Fibroblast of lung (primary cell): Measurements from ENCODE around the gene SH3TC2.

Experiments used
- CTCF ChIP-seq, 2 donors: IDR thresholded peaks in 1 of 2; conservative IDR thresholded peaks in 1 of 2; 1 replicate in 1 of 2; 2 replicates in 1 of 2; pipeline ENCODE4 v1.5.1; 2011 to 2012; ENCODE audit warnings: low read length in 2 of 2, control low read depth in 1 of 2, inconsistent platforms in 1 of 2, low read depth in 1 of 2, mild to moderate bottlenecking in 1 of 2
- EZH2 ChIP-seq: IDR thresholded peaks from 2 replicates; pipeline ENCODE4 v1.5.1; 2012; ENCODE audit warnings: low read length, control low read depth, mild to moderate bottlenecking; ENCODE audit errors: missing control alignments

GRCh38 chr5:149018909-149019443 is 43.9 kb downstream of the SH3TC2 start:
- TF ChIP-seq CTCF (conservative IDR thresholded peaks at IDR 0.05 in 1 of 2, IDR thresholded peaks at IDR 0.05 in 1 of 2; ENCODE audit: low read depth in 1 of 2, low read length in 2 of 2) (no peak), EZH2 (no peak)
